Activated naive CD8-positive, alpha-beta T cell (primary cell): Measurements from ENCODE around the gene FAM180A.
"Not testable (repeated sequence)": the region's sequence is repeated elsewhere in the genome, so short reads cannot be mapped to it uniquely, and the experiment has no call there.

Experiments
- H3K27ac Mint-ChIP-seq: one replicate; pipeline ENCODE4 v1.8.0; 2021; ENCODE audit warnings: mixed read lengths
- H3K27me3 Mint-ChIP-seq: one replicate; pipeline ENCODE4 v1.8.0; 2021; ENCODE audit warnings: mixed read lengths
- H3K36me3 Mint-ChIP-seq: one replicate; pipeline ENCODE4 v1.8.0; 2021; ENCODE audit warnings: mixed read lengths
- H3K4me1 Mint-ChIP-seq: one replicate; pipeline ENCODE4 v1.8.0; 2021; ENCODE audit warnings: low read depth, mixed read lengths
- H3K4me3 Mint-ChIP-seq: one replicate; pipeline ENCODE4 v1.8.0; 2021; ENCODE audit warnings: mild to moderate bottlenecking, mixed read lengths
- H3K9me3 Mint-ChIP-seq: one replicate; pipeline ENCODE4 v1.8.0; 2021; ENCODE audit warnings: low read depth, mixed read lengths

FAM180A gene

GRCh38 chr7:135704698-135705097, 43.9 kb downstream of the FAM180A start:
- peaks cover 4% of the 10 kb centered on the region for H3K36me3 Mint-ChIP-seq
- H3K4me3 Mint-ChIP-seq, result no peak overlapping the region
- no peaks in the 10 kb centered on the region for H3K4me1 Mint-ChIP-seq
- H3K9me3 Mint-ChIP-seq, result no peaks in the 10 kb centered on the region
- H3K27me3 Mint-ChIP-seq, result no peaks in the 10 kb centered on the region
- H3K27ac Mint-ChIP-seq, result no peak overlapping the region

- Mint-ChIP-seq H3K27me3 (no peaks in the 10 kb centered on the region), H3K36me3 (peaks cover 4% of the 10 kb centered on the region), H3K4me3 (no peak overlapping the region), H3K4me1 (no peaks in the 10 kb centered on the region), H3K9me3 (no peaks in the 10 kb centered on the region), H3K27ac (no peak overlapping the region)
These were observed 44.5 kb downstream of the FAM180A start for GRCh38 chr7:135704074-135704473.

GRCh38 chr7:135697276-135698049, 51.1 kb downstream of the FAM180A start:
- Mint-ChIP-seq H3K27ac (no peak overlapping the region), H3K36me3 (peaks cover 7% of the 10 kb centered on the region), H3K4me1 (no peaks in the 10 kb centered on the region), H3K9me3 (no peaks in the 10 kb centered on the region), H3K27me3 (no peaks in the 10 kb centered on the region), H3K4me3 (no peak overlapping the region)

- H3K27ac Mint-ChIP-seq, result no peak overlapping the region
- no peak overlapping the region for H3K4me3 Mint-ChIP-seq
- H3K36me3 Mint-ChIP-seq, result peaks cover 17% of the 10 kb centered on the region
- no peaks in the 10 kb centered on the region for H3K9me3 Mint-ChIP-seq
- H3K27me3 Mint-ChIP-seq, result no peaks in the 10 kb centered on the region
- no peaks in the 10 kb centered on the region for H3K4me1 Mint-ChIP-seq
These were observed 55.1 kb downstream of the FAM180A start for GRCh38 chr7:135693558-135693957.

GRCh38 chr7:135692606-135693005, 56.0 kb downstream of the FAM180A start:
- not testable (repeated sequence) for H3K9me3 Mint-ChIP-seq, H3K4me3 Mint-ChIP-seq, H3K4me1 Mint-ChIP-seq, H3K27ac Mint-ChIP-seq, H3K27me3 Mint-ChIP-seq
- peaks cover 17% of the 10 kb centered on the region for H3K36me3 Mint-ChIP-seq

GRCh38 chr7:135692055-135692454, 56.6 kb downstream of the FAM180A start:
- Mint-ChIP-seq H3K9me3 (no peaks in the 10 kb centered on the region), H3K36me3 (peaks cover 21% of the 10 kb centered on the region), H3K4me3 (no peak overlapping the region), H3K27me3 (no peaks in the 10 kb centered on the region), H3K27ac (no peak overlapping the region), H3K4me1 (no peaks in the 10 kb centered on the region)

GRCh38 chr7:135690566-135690965, 58.0 kb downstream of the FAM180A start:
- H3K27me3 Mint-ChIP-seq, result no peaks in the 10 kb centered on the region
- no peaks in the 10 kb centered on the region for H3K4me1 Mint-ChIP-seq
- H3K27ac Mint-ChIP-seq, result no peak overlapping the region
- no peaks in the 10 kb centered on the region for H3K9me3 Mint-ChIP-seq
- H3K36me3 Mint-ChIP-seq, result peaks cover 18% of the 10 kb centered on the region
- no peak overlapping the region for H3K4me3 Mint-ChIP-seq

GRCh38 chr7:135687466-135687865, 61.1 kb downstream of the FAM180A start:
- Mint-ChIP-seq H3K4me1 (no peaks in the 10 kb centered on the region), H3K4me3 (no peak overlapping the region), H3K27ac (no peak overlapping the region), H3K27me3 (no peaks in the 10 kb centered on the region), H3K36me3 (peaks cover 18% of the 10 kb centered on the region), H3K9me3 (no peaks in the 10 kb centered on the region)

- H3K27ac Mint-ChIP-seq, result no peak overlapping the region
- no peaks in the 10 kb centered on the region for H3K4me1 Mint-ChIP-seq
- peaks cover 14% of the 10 kb centered on the region for H3K36me3 Mint-ChIP-seq
- H3K4me3 Mint-ChIP-seq, result no peak overlapping the region
- no peaks in the 10 kb centered on the region for H3K27me3 Mint-ChIP-seq
- H3K9me3 Mint-ChIP-seq, result no peaks in the 10 kb centered on the region
These were observed 63.1 kb downstream of the FAM180A start for GRCh38 chr7:135685306-135686084.

- Mint-ChIP-seq H3K27ac (no peak overlapping the region), H3K27me3 (no peaks in the 10 kb centered on the region), H3K36me3 (peaks cover 11% of the 10 kb centered on the region), H3K4me3 (no peak overlapping the region), H3K9me3 (no peaks in the 10 kb centered on the region), H3K4me1 (peaks cover 3% of the 10 kb centered on the region)
These were observed 63.9 kb downstream of the FAM180A start for GRCh38 chr7:135684699-135685098.

GRCh38 chr7:135684136-135684535, 64.5 kb downstream of the FAM180A start:
- Mint-ChIP-seq H3K27me3 (no peaks in the 10 kb centered on the region), H3K4me1 (peaks cover 6% of the 10 kb centered on the region), H3K36me3 (peaks cover 10% of the 10 kb centered on the region), H3K4me3 (no peak overlapping the region), H3K27ac (no peak overlapping the region), H3K9me3 (no peaks in the 10 kb centered on the region)

- Mint-ChIP-seq H3K27ac (no peak overlapping the region), H3K36me3 (peaks cover 13% of the 10 kb centered on the region), H3K27me3 (no peaks in the 10 kb centered on the region), H3K4me3 (no peak overlapping the region), H3K4me1 (peaks cover 6% of the 10 kb centered on the region), H3K9me3 (no peaks in the 10 kb centered on the region)
These were observed 65.0 kb downstream of the FAM180A start for GRCh38 chr7:135683609-135684008.

- Mint-ChIP-seq H3K27ac (no peak overlapping the region), H3K36me3 (peaks cover 9% of the 10 kb centered on the region), H3K4me3 (no peak overlapping the region), H3K9me3 (no peaks in the 10 kb centered on the region), H3K4me1 (peaks cover 6% of the 10 kb centered on the region), H3K27me3 (no peaks in the 10 kb centered on the region)
These were observed 66.4 kb downstream of the FAM180A start for GRCh38 chr7:135682191-135682590.

GRCh38 chr7:135681762-135682161, 66.9 kb downstream of the FAM180A start:
- Mint-ChIP-seq H3K27me3 (no peaks in the 10 kb centered on the region), H3K4me3 (no peak overlapping the region), H3K27ac (no peak overlapping the region), H3K36me3 (peaks cover 9% of the 10 kb centered on the region), H3K4me1 (peaks cover 6% of the 10 kb centered on the region), H3K9me3 (no peaks in the 10 kb centered on the region)
